ENCODE data around the gene TENM3. TPM values are rescaled to one million over a fixed set of nuclear protein-coding genes. Genes with fewer than 3 reads are reported as not detected.

Gene TENM3
- total RNA-seq, 1 experiment from 2014 or later, result 71.0 TPM

DNA sequence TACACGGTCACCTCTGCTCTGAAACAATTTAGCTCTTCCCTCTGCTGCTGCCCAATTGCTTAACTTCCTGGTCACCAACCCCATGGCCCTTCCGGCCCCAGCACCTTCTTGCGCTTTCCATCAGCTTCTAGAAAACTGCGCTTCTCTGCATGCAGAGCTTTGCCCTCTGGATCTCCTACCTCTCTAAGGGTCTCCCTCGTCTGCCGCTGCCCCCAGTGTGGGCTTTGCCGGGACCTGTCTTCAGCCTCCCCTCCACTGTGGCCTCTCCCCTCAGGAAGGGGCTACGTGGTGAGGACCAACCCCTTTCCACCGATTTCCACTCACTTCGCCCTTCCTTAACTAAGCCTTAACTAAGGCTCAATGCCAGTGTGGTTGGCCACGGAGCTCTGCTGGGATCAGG lies 579.4 kb downstream of the TENM3 start (continued):
- TF ChIP-seq FOXJ3 (CRISPR knock-in tag; IDR thresholded peaks at IDR 0.05; ENCODE audit: borderline replicate concordance) (no peak), NFATC4 (CRISPR knock-in tag; IDR thresholded peaks at IDR 0.05) (no peak), ETV6 (CRISPR knock-in tag; IDR thresholded peaks at IDR 0.05) (no peak), CBFB (CRISPR knock-in tag; IDR thresholded peaks at IDR 0.05; ENCODE audit: low read depth) (no peak), RELA (CRISPR knock-in tag; IDR thresholded peaks at IDR 0.05; ENCODE audit: borderline replicate concordance) (no peak), GTF2I (CRISPR knock-in tag; conservative IDR thresholded peaks at IDR 0.05) (no peak)
- TF ChIP-seq, protein P1, sequence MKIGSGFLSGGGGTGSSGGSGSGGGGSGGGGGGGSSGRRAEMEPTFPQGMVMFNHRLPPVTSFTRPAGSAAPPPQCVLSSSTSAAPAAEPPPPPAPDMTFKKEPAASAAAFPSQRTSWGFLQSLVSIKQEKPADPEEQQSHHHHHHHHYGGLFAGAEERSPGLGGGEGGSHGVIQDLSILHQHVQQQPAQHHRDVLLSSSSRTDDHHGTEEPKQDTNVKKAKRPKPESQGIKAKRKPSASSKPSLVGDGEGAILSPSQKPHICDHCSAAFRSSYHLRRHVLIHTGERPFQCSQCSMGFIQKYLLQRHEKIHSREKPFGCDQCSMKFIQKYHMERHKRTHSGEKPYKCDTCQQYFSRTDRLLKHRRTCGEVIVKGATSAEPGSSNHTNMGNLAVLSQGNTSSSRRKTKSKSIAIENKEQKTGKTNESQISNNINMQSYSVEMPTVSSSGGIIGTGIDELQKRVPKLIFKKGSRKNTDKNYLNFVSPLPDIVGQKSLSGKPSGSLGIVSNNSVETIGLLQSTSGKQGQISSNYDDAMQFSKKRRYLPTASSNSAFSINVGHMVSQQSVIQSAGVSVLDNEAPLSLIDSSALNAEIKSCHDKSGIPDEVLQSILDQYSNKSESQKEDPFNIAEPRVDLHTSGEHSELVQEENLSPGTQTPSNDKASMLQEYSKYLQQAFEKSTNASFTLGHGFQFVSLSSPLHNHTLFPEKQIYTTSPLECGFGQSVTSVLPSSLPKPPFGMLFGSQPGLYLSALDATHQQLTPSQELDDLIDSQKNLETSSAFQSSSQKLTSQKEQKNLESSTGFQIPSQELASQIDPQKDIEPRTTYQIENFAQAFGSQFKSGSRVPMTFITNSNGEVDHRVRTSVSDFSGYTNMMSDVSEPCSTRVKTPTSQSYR (CRISPR knock-in tag; IDR thresholded peaks at IDR 0.05), result no peak
- TF ChIP-seq, protein P2, sequence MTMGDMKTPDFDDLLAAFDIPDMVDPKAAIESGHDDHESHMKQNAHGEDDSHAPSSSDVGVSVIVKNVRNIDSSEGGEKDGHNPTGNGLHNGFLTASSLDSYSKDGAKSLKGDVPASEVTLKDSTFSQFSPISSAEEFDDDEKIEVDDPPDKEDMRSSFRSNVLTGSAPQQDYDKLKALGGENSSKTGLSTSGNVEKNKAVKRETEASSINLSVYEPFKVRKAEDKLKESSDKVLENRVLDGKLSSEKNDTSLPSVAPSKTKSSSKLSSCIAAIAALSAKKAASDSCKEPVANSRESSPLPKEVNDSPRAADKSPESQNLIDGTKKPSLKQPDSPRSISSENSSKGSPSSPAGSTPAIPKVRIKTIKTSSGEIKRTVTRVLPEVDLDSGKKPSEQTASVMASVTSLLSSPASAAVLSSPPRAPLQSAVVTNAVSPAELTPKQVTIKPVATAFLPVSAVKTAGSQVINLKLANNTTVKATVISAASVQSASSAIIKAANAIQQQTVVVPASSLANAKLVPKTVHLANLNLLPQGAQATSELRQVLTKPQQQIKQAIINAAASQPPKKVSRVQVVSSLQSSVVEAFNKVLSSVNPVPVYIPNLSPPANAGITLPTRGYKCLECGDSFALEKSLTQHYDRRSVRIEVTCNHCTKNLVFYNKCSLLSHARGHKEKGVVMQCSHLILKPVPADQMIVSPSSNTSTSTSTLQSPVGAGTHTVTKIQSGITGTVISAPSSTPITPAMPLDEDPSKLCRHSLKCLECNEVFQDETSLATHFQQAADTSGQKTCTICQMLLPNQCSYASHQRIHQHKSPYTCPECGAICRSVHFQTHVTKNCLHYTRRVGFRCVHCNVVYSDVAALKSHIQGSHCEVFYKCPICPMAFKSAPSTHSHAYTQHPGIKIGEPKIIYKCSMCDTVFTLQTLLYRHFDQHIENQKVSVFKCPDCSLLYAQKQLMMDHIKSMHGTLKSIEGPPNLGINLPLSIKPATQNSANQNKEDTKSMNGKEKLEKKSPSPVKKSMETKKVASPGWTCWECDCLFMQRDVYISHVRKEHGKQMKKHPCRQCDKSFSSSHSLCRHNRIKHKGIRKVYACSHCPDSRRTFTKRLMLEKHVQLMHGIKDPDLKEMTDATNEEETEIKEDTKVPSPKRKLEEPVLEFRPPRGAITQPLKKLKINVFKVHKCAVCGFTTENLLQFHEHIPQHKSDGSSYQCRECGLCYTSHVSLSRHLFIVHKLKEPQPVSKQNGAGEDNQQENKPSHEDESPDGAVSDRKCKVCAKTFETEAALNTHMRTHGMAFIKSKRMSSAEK (CRISPR knock-in tag; IDR thresholded peaks at IDR 0.05; ENCODE audit: borderline replicate concordance), result no peak
- TF ChIP-seq, protein P3, sequence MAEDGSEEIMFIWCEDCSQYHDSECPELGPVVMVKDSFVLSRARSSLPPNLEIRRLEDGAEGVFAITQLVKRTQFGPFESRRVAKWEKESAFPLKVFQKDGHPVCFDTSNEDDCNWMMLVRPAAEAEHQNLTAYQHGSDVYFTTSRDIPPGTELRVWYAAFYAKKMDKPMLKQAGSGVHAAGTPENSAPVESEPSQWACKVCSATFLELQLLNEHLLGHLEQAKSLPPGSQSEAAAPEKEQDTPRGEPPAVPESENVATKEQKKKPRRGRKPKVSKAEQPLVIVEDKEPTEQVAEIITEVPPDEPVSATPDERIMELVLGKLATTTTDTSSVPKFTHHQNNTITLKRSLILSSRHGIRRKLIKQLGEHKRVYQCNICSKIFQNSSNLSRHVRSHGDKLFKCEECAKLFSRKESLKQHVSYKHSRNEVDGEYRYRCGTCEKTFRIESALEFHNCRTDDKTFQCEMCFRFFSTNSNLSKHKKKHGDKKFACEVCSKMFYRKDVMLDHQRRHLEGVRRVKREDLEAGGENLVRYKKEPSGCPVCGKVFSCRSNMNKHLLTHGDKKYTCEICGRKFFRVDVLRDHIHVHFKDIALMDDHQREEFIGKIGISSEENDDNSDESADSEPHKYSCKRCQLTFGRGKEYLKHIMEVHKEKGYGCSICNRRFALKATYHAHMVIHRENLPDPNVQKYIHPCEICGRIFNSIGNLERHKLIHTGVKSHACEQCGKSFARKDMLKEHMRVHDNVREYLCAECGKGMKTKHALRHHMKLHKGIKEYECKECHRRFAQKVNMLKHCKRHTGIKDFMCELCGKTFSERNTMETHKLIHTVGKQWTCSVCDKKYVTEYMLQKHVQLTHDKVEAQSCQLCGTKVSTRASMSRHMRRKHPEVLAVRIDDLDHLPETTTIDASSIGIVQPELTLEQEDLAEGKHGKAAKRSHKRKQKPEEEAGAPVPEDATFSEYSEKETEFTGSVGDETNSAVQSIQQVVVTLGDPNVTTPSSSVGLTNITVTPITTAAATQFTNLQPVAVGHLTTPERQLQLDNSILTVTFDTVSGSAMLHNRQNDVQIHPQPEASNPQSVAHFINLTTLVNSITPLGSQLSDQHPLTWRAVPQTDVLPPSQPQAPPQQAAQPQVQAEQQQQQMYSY (CRISPR knock-in tag; IDR thresholded peaks at IDR 0.05), result no peak

DNA sequence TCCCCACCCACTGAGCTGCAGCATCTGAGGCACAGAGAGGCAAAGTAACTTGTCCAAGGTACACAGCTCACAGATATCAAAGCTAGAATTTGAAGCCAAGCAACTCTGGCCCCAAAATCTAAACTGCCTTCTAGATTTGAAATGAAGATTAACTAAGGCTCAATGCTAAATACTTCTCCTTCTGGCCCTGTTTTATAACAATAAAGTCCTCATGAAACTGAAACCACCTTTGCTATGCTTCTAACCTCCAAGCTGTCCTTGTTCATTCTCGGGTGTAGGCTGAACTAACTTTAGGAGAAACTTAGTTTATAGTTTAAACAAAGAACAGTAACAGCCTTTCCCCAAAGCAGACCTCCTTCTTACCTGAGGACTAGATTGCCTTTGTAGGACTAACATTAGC lies 580.4 kb downstream of the TENM3 start:
- no peaks in the 10 kb centered on the region for H3K9me3 Mint-ChIP-seq
- peaks cover 23% of the 10 kb centered on the region for H3K4me1 Mint-ChIP-seq
- H3K27me3 Mint-ChIP-seq (ENCODE audit: low read depth), result no peaks in the 10 kb centered on the region
- H3K36me3 Mint-ChIP-seq, result no peaks in the 10 kb centered on the region
- DNase-seq (ENCODE audit: low spot score) (no peak), ATAC-seq (no peak)
- no peak for TF ChIP-seq ZNF219 (CRISPR knock-in tag; IDR thresholded peaks at IDR 0.05; ENCODE audit: borderline replicate concordance)
- TF ChIP-seq, protein P3 (CRISPR knock-in tag; IDR thresholded peaks at IDR 0.05), result no peak
- no peak for TF ChIP-seq NFE2L1 (CRISPR knock-in tag; IDR thresholded peaks at IDR 0.05)
- no peak for TF ChIP-seq CBFB (CRISPR knock-in tag; IDR thresholded peaks at IDR 0.05; ENCODE audit: low read depth)
- no peak for TF ChIP-seq ETV6 (CRISPR knock-in tag; IDR thresholded peaks at IDR 0.05)
- TF ChIP-seq TCF7 (CRISPR knock-in tag; IDR thresholded peaks at IDR 0.05; ENCODE audit: low read depth), result no peak
- TF ChIP-seq JUN (CRISPR knock-in tag; IDR thresholded peaks at IDR 0.05), result no peak
- no peak for TF ChIP-seq ZNF396 (CRISPR knock-in tag; IDR thresholded peaks at IDR 0.05; ENCODE audit: borderline replicate concordance)
- TF ChIP-seq ELF4 (CRISPR knock-in tag; IDR thresholded peaks at IDR 0.05; ENCODE audit: low read depth), result no peak
- TF ChIP-seq ZNF121 (CRISPR knock-in tag; IDR thresholded peaks at IDR 0.05), result no peak
- TF ChIP-seq ESRRA (CRISPR knock-in tag; IDR thresholded peaks at IDR 0.05; ENCODE audit: borderline replicate concordance), result no peak
- no peak for TF ChIP-seq TEAD4 (CRISPR knock-in tag; IDR thresholded peaks at IDR 0.05)
- TF ChIP-seq OVOL2 (CRISPR knock-in tag; IDR thresholded peaks at IDR 0.05; ENCODE audit: borderline replicate concordance), result no peak
- ChIA-PET CTCF (no interaction called here), POLR2A (no interaction called here)
- H3K4me3 Mint-ChIP-seq, result no peak overlapping the region
- no peak overlapping the region for H3K27ac Mint-ChIP-seq
